A673 (cell line): ENCODE data around the gene IL11RA. TPM values are rescaled to one million over a fixed set of nuclear protein-coding genes. Genes with fewer than 3 reads are reported as not detected.

ENCODE experiments used
- BruUV-seq: library from RNA; stranded (reverse); fragments of 400-500 nt; replicated peaks from 2 replicates; lab custom pipeline; 2021; lab: Mats Ljungman, UMichigan
- CTCF ChIA-PET: fragments of 300-600 bp; sonication (Branson Sonifier 250); formaldehyde crosslinking; loops from one replicate; lab custom pipeline; 2022; ENCODE audit warnings: antibody characterized with exemption; lab: Charles Lee
- POLR2A ChIA-PET: fragments of 300-600 bp; sonication (Branson Sonifier 250); formaldehyde crosslinking; loops from one replicate; lab custom pipeline; 2022; ENCODE audit warnings: antibody characterized with exemption; ENCODE audit not compliant: low non-redundant PET; lab: Charles Lee
- DNase-seq: peaks from one replicate; pipeline ENCODE4 v3.0.0-alpha.2; 2015; ENCODE audit warnings: low spot score
- H3K27ac ChIP-seq: fragments of 200-600 bp; sonication (generic); 2 replicates; pipeline ENCODE4 v1.5.1; 2016; ENCODE audit warnings: mixed run types, low read depth, mild to moderate bottlenecking, mixed read lengths, antibody characterized with exemption, low read length; ENCODE audit not compliant: poor library complexity, severe bottlenecking
- H3K27me3 ChIP-seq: fragments of 200-600 bp; sonication (generic); replicated peaks from 2 replicates; pipeline ENCODE4 v1.6.1; 2017; ENCODE audit warnings: mixed run types, low read depth, mild to moderate bottlenecking, mixed read lengths, antibody characterized with exemption, low read length; ENCODE audit not compliant: insufficient read depth, poor library complexity
- H3K36me3 ChIP-seq: fragments of 200-600 bp; sonication (generic); 2 replicates; pipeline ENCODE4 v1.6.1; 2016; ENCODE audit warnings: mixed run types, mild to moderate bottlenecking, mixed read lengths, antibody characterized with exemption, low read length; ENCODE audit not compliant: insufficient read depth, poor library complexity, severe bottlenecking
- H3K4me1 ChIP-seq: fragments of 200-600 bp; sonication (generic); 2 replicates; pipeline ENCODE4 v1.6.1; 2017; ENCODE audit warnings: mixed run types, mild to moderate bottlenecking, mixed read lengths, antibody characterized with exemption, low read length; ENCODE audit not compliant: insufficient read depth, poor library complexity, severe bottlenecking
- H3K4me3 ChIP-seq: fragments of 200-600 bp; sonication (generic); 2 replicates; pipeline ENCODE4 v1.5.1; 2016; ENCODE audit warnings: low read depth, mixed run types, mild to moderate bottlenecking, mixed read lengths, low read length; ENCODE audit not compliant: poor library complexity, severe bottlenecking
- H3K9me3 ChIP-seq: fragments of 200-600 bp; sonication (generic); 2 replicates; pipeline ENCODE4 v1.6.1; 2016; ENCODE audit warnings: mixed run types, low read depth, mild to moderate bottlenecking, mixed read lengths, antibody characterized with exemption, low read length; ENCODE audit not compliant: poor library complexity, severe bottlenecking
- EZH2 ChIP-seq: fragments of 200-600 bp; sonication (generic); IDR thresholded peaks from 2 replicates; pipeline ENCODE4 v1.6.1; 2017; ENCODE audit warnings: borderline replicate concordance, low read depth, mild to moderate bottlenecking, mixed read lengths, antibody characterized with exemption, low read length; ENCODE audit not compliant: poor library complexity, severe bottlenecking
- intact Hi-C: fragments of 100-400 bp; cut with micrococcal nuclease; formaldehyde crosslinking; loops from one replicate; pipeline ENCODE4 v1.10.0; 2022; ENCODE audit not compliant: unreplicated experiment
- total RNA-seq: library from RNA; stranded (reverse); gene quantifications from 2 replicates; pipeline ENCODE4 v1.2.3, GENCODE V29; 2021
- TF ChIP-seq, protein P1 (sequence below): fragments of 300-800, 200-600 bp; sonication (generic); conservative IDR thresholded peaks from 2 replicates; pipeline ENCODE4 v1.5.1; 2017; ENCODE audit warnings: low read depth, mild to moderate bottlenecking, antibody characterized with exemption, low read length, moderate library complexity, mixed read lengths

Gene IL11RA
- total RNA-seq, 1 experiment from 2014 or later, result 5.6 TPM

DNA sequence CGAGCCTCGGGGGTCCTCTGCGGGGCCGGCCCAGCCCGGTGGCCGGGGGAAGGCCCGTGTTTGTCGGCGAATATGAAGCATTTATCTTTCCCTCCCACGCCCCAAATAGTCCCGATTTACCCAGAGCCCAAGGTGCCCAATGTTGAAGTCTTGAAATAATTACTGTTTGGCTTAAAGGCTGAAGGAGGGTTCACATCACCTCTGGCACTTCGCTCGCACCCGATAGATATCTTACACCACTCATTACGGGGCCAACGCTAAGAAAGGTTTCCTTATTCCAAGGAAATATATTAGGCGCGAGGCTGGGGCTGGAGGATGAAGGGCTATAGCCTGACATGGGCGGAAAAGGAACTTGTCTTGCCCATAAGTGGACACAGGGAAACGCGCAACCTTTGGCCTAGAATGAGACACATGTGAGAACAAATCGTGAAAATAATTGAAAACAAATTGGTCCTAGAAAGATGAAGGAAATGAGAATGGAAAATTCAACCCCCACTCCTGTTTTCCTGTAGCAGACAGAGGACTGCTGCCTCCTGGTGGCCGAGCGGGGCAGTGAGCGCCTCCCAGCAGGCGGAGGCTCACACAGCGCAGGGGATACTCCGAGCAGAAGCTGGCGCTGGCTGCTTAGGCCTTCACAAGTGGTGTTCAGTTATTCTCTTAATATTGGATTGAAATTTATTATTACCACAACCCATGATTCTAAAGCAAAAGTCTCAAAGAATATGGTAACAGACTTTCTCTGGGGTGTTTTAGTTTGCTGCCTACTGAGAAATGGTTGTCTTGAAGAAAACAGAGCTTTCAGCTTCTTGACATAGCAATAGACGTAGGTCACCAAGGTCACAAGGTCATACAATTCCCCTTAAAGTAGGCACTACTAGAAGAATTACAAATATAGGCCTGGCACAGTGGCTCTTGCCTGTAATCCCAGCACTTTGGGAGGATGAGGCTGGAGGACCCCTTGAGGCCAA is 50.1 kb downstream of the IL11RA start:
- Histone ChIP-seq H3K4me3 (peak overlapping the region; percentile 61), H3K27me3 (peaks cover 5% of the 10 kb centered on the region), H3K4me1 (no peaks in the 10 kb centered on the region), H3K27ac (no peak overlapping the region), H3K36me3 (no peaks in the 10 kb centered on the region), H3K9me3 (no peaks in the 10 kb centered on the region)
- no peak for TF ChIP-seq EZH2
- TF ChIP-seq, protein P1, sequence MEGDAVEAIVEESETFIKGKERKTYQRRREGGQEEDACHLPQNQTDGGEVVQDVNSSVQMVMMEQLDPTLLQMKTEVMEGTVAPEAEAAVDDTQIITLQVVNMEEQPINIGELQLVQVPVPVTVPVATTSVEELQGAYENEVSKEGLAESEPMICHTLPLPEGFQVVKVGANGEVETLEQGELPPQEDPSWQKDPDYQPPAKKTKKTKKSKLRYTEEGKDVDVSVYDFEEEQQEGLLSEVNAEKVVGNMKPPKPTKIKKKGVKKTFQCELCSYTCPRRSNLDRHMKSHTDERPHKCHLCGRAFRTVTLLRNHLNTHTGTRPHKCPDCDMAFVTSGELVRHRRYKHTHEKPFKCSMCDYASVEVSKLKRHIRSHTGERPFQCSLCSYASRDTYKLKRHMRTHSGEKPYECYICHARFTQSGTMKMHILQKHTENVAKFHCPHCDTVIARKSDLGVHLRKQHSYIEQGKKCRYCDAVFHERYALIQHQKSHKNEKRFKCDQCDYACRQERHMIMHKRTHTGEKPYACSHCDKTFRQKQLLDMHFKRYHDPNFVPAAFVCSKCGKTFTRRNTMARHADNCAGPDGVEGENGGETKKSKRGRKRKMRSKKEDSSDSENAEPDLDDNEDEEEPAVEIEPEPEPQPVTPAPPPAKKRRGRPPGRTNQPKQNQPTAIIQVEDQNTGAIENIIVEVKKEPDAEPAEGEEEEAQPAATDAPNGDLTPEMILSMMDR, result peak; percentile 99
- peak; percentile 81 for DNase-seq
- POLR2A ChIA-PET, result interaction anchor here (0.5 kb wide), 1 partner anchor 1589 kb away, joined by 4 read pairs; no protein-coding TSS in a partner anchor
- no TSS peak for BruUV-seq
- intact Hi-C loops, result loop anchor here (2.0 kb wide), 1 partner anchor 27 kb away; no protein-coding TSS in a partner anchor
- CTCF ChIA-PET, result interaction anchor here (0.7 to 1.0 kb wide), 5 partner anchors 10 to 292 kb away, joined by 3 to 8 read pairs (median 4); no protein-coding TSS in a partner anchor

DNA sequence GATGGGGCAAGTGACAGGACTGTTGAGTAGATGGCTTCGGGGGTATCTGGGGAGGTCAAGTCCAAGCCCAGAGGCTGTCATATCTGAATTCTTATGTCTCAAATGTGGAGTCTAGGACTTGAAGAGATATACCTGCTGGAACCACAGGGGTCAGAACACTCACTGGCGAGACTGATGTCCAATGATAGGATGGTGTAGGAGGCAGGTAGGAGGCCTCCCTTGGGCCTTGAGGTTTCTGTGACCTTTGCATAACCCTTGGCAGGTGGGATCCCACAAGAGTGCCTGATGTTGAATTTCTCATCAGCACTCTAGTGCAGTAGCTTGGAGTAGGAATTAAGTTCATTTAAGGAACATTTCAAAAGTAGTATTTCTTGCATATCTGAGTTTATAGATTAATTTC is 55.1 kb downstream of the IL11RA start:
- H3K36me3 ChIP-seq, result no peaks in the 10 kb centered on the region
- BruUV-seq, result no TSS peak
- ChIA-PET CTCF (interaction anchor here (0.6 kb wide), 1 partner anchor 313 kb away, joined by 4 read pairs; no protein-coding TSS in a partner anchor), POLR2A (no interaction called here)
- no peaks in the 10 kb centered on the region for H3K4me1 ChIP-seq
- no peak for DNase-seq
- no peaks in the 10 kb centered on the region for H3K9me3 ChIP-seq
- peaks cover 2% of the 10 kb centered on the region for H3K27me3 ChIP-seq
- no peak overlapping the region for H3K4me3 ChIP-seq
- no peak for TF ChIP-seq EZH2
- TF ChIP-seq, protein P1, result no peak
- H3K27ac ChIP-seq, result no peak overlapping the region
- intact Hi-C loops, result no loop called here

DNA sequence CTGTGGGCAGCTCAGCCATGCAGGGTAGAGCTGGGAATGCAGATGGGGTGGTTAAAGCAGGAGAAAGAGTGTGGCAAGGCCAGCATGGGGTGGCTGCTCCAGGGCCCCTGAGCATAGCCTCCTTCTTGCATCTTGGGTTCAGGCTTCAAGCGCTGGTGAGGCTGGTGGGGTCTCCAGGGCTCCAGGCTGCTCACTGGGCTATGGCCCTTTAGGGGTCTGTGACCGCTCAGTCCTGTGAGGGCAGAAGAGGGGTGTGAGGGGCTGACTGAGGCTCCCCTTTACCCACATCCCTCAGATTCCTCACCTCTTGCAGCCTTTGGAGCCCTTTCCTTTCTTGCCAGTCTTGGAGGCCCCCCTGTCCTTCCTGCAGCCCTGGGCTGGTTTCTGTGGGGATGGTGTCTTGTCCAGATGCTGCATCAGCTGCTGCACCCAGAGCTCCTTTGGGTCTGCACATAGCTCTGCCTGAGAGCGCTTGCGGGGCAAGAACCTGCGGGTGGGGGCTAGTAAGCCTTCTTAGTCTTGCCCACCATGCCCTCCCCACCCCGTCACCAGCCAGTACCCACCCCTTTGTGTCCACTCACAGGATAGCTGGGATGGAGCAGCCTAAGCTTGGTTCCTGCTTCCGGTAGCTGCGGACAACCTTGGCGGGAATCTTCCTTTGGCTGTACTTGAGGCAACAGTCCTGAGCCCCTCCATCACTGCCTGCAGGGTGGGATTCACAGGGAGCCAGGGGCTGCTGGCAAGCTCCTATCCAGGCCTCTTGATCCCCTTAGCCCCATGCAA is 57.4 kb downstream of the IL11RA start:
- Histone ChIP-seq H3K36me3 (no peaks in the 10 kb centered on the region), H3K4me3 (no peak overlapping the region), H3K27me3 (peaks cover 20% of the 10 kb centered on the region), H3K9me3 (no peaks in the 10 kb centered on the region), H3K27ac (no peak overlapping the region), H3K4me1 (no peaks in the 10 kb centered on the region)
- DNase-seq, result no peak
- intact Hi-C loops, result no loop called here
- POLR2A ChIA-PET, result no interaction called here
- no peak for TF ChIP-seq EZH2
- TF ChIP-seq, protein P1, result no peak
- no TSS peak for BruUV-seq
- CTCF ChIA-PET, result no interaction called here
